Loucy (cell line): ENCODE results near the gene FAM151A.

Experiments used
- H2AFZ ChIP-seq: fragments of 200-600 bp; sonication (generic); 2 replicates; pipeline ENCODE4 v1.6.0; 2016; ENCODE audit warnings: antibody characterized with exemption, mild to moderate bottlenecking, low read length, moderate library complexity
- H3F3A ChIP-seq: fragments of 200-600 bp; 2 replicates; pipeline ENCODE4 v1.6.0; 2016; ENCODE audit warnings: antibody characterized with exemption, low read depth, mild to moderate bottlenecking
- H3K27me3 ChIP-seq: fragments of 200-600 bp; sonication (generic); 2 replicates; pipeline ENCODE4 v1.6.1; 2014; ENCODE audit warnings: low read length, mild to moderate bottlenecking; ENCODE audit not compliant: insufficient read depth, poor library complexity, severe bottlenecking
- H3K36me3 ChIP-seq: fragments of 200-600 bp; sonication (generic); 2 replicates; pipeline ENCODE4 v1.6.1; 2016; ENCODE audit warnings: low read length; ENCODE audit not compliant: insufficient read depth
- H3K4me1 ChIP-seq: fragments of 200-600 bp; sonication (generic); 2 replicates; pipeline ENCODE4 v1.5.1; 2014; ENCODE audit warnings: low read length, mild to moderate bottlenecking; ENCODE audit not compliant: insufficient read depth, poor library complexity, severe bottlenecking
- H3K4me2 ChIP-seq: fragments of 200-600 bp; sonication (generic); 2 replicates; pipeline ENCODE4 v1.6.0; 2014; ENCODE audit warnings: antibody characterized with exemption, low read length, low read depth, mild to moderate bottlenecking; ENCODE audit not compliant: poor library complexity, severe bottlenecking
- H3K4me3 ChIP-seq: fragments of 200-600 bp; sonication (generic); 2 replicates; pipeline ENCODE4 v1.5.1; 2014; ENCODE audit warnings: low read length, mild to moderate bottlenecking, mixed read lengths; ENCODE audit not compliant: poor library complexity, severe bottlenecking
- H3K79me2 ChIP-seq: fragments of 200-600 bp; sonication (generic); 2 replicates; pipeline ENCODE4 v1.6.1; 2014; ENCODE audit warnings: low read length; ENCODE audit not compliant: insufficient read depth
- H3K9ac ChIP-seq: fragments of 200-600 bp; sonication (generic); 2 replicates; pipeline ENCODE4 v1.6.0; 2014; ENCODE audit warnings: mild to moderate bottlenecking, low read depth, low read length, moderate library complexity; ENCODE audit not compliant: poor library complexity, severe bottlenecking
- H3K9me2 ChIP-seq: fragments of 200-600 bp; sonication (generic); replicated peaks from 2 replicates; pipeline ENCODE4 v1.6.1; 2016; ENCODE audit warnings: low read depth, low read length, mixed read lengths
- H3K9me3 ChIP-seq: fragments of 200-600 bp; sonication (generic); 2 replicates; pipeline ENCODE4 v1.6.1; 2014; ENCODE audit warnings: mild to moderate bottlenecking, antibody characterized with exemption, low read length, low read depth; ENCODE audit not compliant: insufficient read depth
- H4K20me1 ChIP-seq: fragments of 200-600 bp; sonication (generic); 2 replicates; pipeline ENCODE4 v1.6.0; 2014; ENCODE audit warnings: antibody characterized with exemption, low read length, mild to moderate bottlenecking; ENCODE audit not compliant: insufficient read depth, poor library complexity, severe bottlenecking
- EZH2phosphoT487 ChIP-seq: fragments of 200-600 bp; IDR thresholded peaks from 2 replicates; pipeline ENCODE4 v1.6.1; 2018; ENCODE audit warnings: antibody characterized with exemption, mild to moderate bottlenecking, moderate library complexity, borderline replicate concordance
- TF ChIP-seq, protein P1 (sequence below): fragments of 200-600 bp; sonication (generic); conservative IDR thresholded peaks from 2 replicates; pipeline ENCODE4 v1.5.1; 2014; ENCODE audit warnings: mild to moderate bottlenecking, antibody characterized with exemption, low read length

Gene FAM151A

DNA sequence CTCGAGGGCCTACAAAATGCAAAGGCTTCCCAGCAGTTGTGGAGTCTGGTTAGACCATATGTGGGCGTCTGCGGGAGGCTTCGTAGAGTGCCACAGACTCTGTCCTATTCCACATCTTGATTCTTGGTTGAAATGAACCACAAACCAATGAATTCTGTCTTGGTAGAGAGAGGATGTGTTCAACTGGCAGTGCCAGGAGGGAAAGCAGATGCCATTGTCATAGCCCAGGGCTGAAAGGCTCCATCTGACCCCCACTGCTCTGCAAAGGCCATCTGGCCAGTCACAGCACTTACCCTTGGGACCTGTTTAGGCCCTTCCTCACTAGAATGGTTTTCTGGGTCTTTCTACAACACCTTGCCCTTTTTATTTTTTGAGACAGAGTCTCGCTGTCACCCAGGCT is 53.2 kb downstream of the FAM151A start:
- Histone ChIP-seq H3K4me2 (no peak overlapping the region), H3K4me1 (peaks cover 45% of the 10 kb centered on the region), H2AFZ (no peak overlapping the region), H3K27me3 (no peaks in the 10 kb centered on the region), H3K9me3 (no peaks in the 10 kb centered on the region), H3F3A (no peaks in the 10 kb centered on the region), H3K36me3 (no peaks in the 10 kb centered on the region), H3K9ac (no peak overlapping the region), H3K4me3 (no peak overlapping the region), H4K20me1 (no peaks in the 10 kb centered on the region), H3K9me2 (no peaks in the 10 kb centered on the region), H3K79me2 (no peaks in the 10 kb centered on the region)
- no peak for TF ChIP-seq EZH2phosphoT487
- TF ChIP-seq, protein P1, sequence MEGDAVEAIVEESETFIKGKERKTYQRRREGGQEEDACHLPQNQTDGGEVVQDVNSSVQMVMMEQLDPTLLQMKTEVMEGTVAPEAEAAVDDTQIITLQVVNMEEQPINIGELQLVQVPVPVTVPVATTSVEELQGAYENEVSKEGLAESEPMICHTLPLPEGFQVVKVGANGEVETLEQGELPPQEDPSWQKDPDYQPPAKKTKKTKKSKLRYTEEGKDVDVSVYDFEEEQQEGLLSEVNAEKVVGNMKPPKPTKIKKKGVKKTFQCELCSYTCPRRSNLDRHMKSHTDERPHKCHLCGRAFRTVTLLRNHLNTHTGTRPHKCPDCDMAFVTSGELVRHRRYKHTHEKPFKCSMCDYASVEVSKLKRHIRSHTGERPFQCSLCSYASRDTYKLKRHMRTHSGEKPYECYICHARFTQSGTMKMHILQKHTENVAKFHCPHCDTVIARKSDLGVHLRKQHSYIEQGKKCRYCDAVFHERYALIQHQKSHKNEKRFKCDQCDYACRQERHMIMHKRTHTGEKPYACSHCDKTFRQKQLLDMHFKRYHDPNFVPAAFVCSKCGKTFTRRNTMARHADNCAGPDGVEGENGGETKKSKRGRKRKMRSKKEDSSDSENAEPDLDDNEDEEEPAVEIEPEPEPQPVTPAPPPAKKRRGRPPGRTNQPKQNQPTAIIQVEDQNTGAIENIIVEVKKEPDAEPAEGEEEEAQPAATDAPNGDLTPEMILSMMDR = no peak

DNA sequence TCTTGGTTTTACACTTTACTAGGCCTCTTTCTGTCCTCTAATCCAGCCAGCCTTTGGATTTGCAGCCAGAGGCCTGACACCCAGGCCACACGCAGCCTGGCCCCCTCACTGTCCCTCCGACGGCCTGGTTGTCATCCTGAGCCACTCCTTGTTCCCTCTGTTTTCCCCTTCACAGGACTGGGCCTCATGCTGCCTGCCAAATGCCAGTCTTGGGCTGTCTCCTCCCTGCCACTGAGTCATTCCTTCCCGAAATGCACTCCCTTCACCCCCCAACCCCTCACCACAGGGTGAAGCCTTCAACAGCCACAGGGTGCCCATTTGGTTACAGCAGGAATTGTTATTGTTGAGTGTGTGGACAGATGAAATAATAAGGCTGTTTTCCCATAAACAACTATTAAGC is 54.0 kb downstream of the FAM151A start:
- Histone ChIP-seq H3F3A (no peaks in the 10 kb centered on the region), H4K20me1 (no peaks in the 10 kb centered on the region), H3K9me3 (no peaks in the 10 kb centered on the region), H3K36me3 (no peaks in the 10 kb centered on the region), H3K4me2 (no peak overlapping the region), H3K9me2 (no peaks in the 10 kb centered on the region), H2AFZ (no peak overlapping the region), H3K27me3 (no peaks in the 10 kb centered on the region), H3K9ac (no peak overlapping the region), H3K79me2 (no peaks in the 10 kb centered on the region), H3K4me3 (no peak overlapping the region), H3K4me1 (peaks cover 37% of the 10 kb centered on the region)
- TF ChIP-seq, protein P1 = no peak
- no peak for TF ChIP-seq EZH2phosphoT487

DNA sequence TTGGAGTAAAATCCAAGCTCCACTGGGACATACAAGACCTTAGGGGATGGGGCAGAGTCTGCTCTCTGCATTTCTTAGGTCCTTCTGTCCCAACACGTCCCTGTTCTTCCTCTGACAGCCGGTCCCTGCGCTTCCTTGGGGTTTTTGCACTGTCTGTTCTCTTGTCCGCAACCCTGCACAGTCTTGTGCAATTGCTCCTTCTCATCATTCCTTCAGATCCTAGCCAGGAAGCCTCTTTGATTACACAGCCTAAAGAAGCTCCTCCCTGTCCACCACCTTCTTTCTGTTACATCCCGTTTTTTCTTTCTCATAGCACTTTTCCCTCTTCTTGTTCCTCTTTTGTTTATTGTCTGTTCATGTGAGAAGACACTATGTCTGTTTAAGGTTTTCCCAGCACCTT is 55.4 kb downstream of the FAM151A start:
- TF ChIP-seq, protein P1 = no peak
- no peak for TF ChIP-seq EZH2phosphoT487
- Histone ChIP-seq H3K4me2 (no peak overlapping the region), H3K9me2 (no peaks in the 10 kb centered on the region), H3K9ac (no peak overlapping the region), H3K4me1 (peaks cover 30% of the 10 kb centered on the region), H3K27me3 (no peaks in the 10 kb centered on the region), H3F3A (no peaks in the 10 kb centered on the region), H3K79me2 (no peaks in the 10 kb centered on the region), H3K4me3 (no peak overlapping the region), H3K36me3 (no peaks in the 10 kb centered on the region), H4K20me1 (no peaks in the 10 kb centered on the region), H3K9me3 (no peaks in the 10 kb centered on the region), H2AFZ (no peak overlapping the region)
